Ovary (tissue), 3 donors: ENCODE results near the gene ANK3.

ENCODE experiments used
- CTCF ChIP-seq, 3 donors: fragments of 450-650 bp in 2 of 3; fragments of 200-600 bp in 1 of 3; IDR thresholded peaks; one replicate each; pipeline versions ENCODE4 v1.5.1 to v1.8.0; 2016 to 2022; ENCODE audit warnings: antibody characterized with exemption in 3 of 3, mild to moderate bottlenecking in 1 of 3
- EP300 ChIP-seq: sonication (generic); formaldehyde crosslinking; IDR thresholded peaks from one replicate; pipeline ENCODE4 v1.6.1; 2017; ENCODE audit warnings: antibody characterized with exemption
- POLR2A ChIP-seq: fragments of 450-650 bp; IDR thresholded peaks from one replicate; pipeline ENCODE4 v1.6.1; 2017; ENCODE audit warnings: antibody characterized with exemption, mild to moderate bottlenecking, moderate library complexity
- donor health status: DM: no; HTN: no; CAD: no.

DNA sequence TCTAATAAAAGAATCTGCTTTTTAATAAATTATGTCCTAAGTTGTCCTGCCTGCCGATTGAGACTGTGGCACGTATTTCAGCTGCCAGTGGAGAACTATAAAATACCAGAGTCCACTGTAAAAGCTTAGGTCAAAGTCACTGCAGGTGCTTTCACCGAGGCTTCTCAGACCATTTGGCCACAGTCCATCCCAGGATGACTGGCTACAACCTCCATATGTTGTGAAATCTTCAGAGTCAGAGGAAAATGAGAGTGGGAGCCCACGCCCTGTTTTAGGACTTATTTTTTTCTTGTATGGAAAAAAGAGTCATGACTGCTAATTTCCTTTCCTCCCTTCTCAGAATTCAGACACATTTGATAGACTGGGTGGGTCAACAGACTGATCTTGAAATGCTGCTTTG lies 182.9 kb downstream of the ANK3 start:
- TF ChIP-seq CTCF (IDR thresholded peaks at IDR 0.05), result no peak
- no peak for TF ChIP-seq POLR2A
- TF ChIP-seq EP300, result no peak
